NCI-H345 (cell line): ENCODE measurements around the gene IQCE.

Source experiments
- DNase-seq: peaks from one replicate; lab custom pipeline; 2025; lab: John Stamatoyannopoulos, UW

Gene IQCE

DNA sequence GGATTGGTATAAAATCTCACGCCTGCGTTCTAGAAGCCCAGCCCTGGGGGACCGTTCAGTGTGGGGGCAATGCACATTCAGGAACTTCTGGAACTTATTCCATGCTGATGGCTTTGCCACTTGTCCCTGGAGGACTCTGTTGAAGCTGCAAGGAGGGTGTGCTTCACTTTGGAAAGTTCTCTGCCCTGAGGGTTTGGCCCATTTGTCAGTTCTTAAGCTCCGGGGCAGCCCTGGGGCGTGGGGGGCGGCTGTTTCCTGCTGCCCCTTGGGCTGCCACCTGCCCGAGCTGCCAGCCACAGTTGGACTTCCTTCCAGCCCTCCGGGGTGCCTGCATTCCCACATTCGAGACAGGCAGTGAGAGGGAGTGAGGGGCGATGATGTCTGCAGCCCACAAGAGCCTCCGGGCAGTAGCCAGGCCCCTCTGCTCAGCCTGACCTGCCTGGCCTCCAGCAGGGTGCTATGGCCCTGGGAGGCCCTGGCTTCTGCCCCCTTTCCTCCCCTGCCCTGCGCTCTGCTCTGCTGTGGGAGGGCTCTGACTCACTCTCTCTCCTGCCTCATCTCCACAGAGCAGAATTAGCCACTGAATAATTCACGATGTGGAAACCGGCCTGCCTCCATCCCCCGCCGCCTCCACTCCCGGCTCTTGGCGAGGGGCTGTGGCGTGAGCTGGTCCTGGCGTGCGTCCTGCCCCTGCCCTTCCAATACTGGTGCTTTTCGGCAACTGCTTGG, 74.9 kb downstream of the IQCE start:
- DNase-seq: no peak

GRCh38 chr7:2634267-2635145, 75.7 kb downstream of the IQCE start:
- no peak for DNase-seq

GRCh38 chr7:2635148-2635668, 76.4 kb downstream of the IQCE start:
- no peak for DNase-seq

DNA sequence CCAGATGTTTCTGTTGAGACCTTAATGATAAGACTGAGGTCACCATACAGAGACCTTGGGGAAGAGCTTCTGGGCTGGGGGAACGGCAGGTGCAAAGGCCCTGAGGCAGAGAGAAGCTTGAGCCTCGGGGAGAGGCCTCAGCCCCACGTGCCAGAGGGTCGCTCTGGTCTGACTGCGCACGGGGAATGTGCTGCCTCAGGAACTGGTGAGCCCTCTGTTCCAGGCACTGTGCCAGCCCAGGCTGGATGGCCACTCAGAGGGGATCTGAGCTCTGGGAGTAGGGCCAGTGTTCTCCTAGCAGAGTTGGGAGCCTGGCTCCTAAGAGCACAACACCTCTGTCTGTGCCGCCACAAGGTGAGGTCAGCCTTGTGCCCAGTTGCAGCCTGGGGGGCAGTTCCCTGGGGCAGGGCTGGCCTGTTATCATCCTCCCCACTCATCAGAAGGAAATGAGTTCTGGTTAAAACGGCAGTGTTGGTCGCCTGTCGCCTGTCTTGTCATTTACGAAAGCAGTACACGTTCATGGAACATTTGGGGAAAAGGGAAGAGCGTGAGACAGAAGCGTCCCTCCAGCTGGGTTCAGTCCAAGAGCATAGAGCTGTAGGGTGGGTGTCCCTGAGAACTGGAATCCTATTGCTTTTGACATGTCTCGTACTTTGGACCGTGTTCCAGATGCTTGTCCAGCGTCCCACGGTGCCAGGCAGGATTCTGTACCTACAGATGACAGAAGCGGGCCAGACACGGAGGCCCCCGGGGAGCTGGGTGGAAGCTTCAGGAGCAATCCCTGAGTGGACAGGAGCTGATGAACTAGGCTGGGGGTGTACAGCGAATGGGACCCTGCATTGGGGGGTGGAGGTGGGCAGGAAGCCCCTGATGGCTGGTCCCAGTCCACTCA, 77.3 kb downstream of the IQCE start:
- DNase-seq: no peak

GRCh38 chr7:2637066-2637471, 78.3 kb downstream of the IQCE start:
- no peak for DNase-seq

DNA sequence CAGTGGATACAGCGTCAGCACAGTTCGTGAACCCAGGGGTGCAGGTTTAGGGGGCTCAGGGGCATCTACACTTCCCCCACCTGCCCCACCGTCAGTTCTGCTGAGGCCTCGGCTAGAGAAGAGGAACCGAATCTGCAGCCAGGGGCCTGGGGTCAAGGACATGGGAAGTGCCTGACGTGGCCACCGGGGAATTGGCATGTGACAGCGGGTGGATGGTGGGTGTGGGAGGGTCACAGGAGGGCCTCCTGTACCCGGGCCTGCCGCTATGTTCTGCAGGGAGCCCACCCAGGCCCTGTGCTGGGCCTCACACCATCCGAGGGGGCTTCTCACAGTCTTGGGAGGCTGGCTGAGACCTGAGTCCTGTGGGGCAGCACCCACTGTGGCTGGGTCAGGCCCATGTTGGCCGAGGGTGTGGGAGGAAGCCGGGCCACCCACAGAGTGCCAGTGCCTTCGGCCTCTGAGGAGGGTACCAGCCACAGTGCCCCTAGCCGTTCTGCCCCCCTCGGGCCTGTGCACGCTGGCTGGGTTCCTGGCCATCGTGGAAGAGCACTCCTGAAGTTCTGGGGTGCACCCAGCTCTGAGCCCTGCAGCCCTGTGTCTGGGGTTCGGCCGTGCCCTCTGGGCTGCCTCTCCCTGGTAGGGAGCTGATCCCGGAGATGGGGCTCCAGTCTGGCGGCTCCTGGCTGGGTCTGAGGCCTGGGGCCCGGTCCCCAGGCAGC, 78.9 kb downstream of the IQCE start:
- no peak for DNase-seq

DNA sequence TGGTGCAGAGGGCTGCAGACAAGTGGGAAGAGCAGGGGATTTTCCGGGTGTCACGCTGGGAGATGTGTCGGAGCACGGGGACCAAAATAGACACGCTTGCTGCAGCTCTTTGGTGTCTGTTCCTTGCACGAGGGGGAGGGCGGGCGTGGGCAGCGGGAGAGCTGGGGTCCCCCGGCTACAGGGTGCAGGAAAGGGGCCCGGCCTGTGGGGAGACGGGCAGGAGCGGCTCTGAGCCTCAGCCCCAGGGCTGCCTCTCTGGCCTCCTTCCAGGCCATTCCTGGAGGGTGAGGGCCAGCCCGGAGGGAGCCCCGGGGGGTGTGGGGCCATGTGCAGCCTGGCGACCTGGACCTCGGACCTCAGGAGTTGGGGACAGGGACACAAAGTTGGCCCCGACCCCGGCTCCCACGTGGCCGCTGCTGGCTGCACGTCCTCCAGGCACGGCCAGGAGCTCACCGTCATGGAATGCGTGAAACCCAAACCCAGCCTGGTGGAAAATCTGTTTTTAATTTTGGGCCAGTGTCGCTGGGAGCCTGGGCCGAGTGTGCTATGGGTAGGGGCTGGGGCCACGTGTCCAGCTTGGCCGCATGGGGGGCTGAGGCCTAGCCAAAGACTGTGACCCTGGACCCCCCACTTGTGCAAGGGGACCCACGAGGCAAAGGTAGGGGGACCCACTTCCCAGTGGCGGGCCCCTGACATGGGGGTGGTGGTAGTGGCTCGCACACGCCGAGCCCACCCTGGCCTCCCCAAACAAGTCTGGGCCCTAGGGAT, 79.6 kb downstream of the IQCE start:
- DNase-seq: no peak

GRCh38 chr7:2639181-2639681, 80.5 kb downstream of the IQCE start:
- no peak for DNase-seq

DNA sequence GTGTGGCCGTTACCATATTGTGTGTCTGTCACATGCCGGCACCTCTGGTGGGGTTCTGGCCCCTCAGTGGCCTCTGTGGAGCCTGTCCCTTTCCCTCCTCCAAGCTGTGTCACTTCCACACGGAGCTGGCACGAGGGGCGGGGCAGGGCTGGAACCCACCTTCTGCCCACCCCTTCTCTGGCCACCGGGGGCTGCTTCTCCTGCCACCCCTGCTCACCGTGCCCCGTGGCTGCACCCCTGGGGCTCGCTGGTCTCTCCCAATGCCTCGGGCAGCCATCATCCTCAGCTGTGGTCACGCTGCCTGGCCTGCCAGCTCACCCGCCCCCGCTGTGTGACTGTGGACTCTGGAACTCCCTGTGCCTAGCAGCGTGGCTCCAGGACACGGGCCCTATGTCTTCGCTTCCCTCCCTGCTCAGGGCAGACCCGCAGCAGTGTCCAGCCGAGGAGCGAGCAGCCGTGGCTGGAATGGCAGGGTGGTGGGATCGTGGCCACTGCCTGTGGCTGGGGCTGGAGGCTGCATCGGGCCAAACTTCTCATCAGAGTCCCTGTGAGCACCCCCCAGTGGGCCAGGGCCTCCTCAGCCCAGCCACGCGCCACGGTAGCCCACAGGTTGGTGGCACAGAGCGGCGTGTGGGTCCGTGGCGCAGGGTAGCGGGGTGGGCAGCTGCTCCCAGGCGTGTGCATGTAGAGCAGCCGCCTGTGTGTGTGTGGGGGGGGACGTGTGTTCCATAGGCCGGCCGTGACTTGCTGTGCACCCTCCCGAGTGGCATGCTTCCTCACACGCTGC, 81.1 kb downstream of the IQCE start:
- DNase-seq: no peak

- DNase-seq: no peak
Observed at GRCh38 chr7:2640482-2640830, 81.7 kb downstream of the IQCE start.

GRCh38 chr7:2640846-2641316, 82.1 kb downstream of the IQCE start:
- DNase-seq: no peak

DNA sequence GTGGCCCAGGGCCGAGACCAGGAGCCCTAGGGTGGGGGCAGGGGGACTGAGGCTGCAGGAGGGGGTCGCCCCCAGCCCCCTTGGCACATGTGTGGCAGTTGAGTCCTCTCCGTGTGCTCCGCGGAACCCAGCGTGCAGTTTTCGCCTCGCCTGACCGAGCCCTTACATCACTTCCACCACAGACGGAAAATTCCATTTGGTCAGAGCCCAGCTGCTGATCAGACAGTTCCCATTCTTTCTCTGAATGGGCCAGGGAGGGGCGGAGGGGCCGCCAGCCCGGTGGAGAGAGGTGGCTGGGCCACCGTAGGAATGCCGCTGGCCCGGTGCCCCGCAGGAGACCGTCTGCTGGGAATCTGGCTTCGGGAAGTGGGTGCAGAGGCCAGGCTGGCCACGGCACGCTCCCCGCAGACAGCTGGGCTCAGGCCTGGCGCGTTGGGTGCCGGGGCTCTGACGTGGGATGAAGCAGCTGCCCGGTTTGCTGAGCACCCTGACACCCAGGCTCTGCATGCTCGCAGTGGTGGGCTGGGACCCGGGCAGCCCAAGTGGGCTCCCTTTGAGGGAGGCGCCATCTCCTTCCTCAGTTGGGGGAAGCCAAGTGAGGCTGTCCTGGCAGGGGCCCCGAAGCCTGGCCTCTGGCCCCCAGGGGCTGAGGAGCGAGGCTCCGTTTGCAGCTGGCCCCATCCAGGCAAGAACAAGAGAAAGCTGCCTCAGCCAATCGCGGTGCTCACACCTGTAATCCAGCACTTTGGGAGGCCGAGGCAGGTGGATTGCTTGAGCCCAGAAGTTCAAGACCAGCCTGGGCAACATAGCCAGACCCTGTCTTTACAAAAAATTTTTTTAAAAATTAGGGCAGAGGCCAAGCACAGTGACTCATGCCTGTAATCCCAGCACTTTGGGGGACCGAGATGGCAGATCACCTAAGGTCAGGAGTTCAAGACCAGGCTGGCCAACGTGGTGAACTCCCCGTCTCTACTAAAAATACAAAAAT, 82.9 kb downstream of the IQCE start:
- no peak for DNase-seq

GRCh38 chr7:2643386-2644219, 84.8 kb downstream of the IQCE start:
- DNase-seq: no peak

- DNase-seq: no peak
Observed at GRCh38 chr7:2644220-2644561, 85.4 kb downstream of the IQCE start.

DNA sequence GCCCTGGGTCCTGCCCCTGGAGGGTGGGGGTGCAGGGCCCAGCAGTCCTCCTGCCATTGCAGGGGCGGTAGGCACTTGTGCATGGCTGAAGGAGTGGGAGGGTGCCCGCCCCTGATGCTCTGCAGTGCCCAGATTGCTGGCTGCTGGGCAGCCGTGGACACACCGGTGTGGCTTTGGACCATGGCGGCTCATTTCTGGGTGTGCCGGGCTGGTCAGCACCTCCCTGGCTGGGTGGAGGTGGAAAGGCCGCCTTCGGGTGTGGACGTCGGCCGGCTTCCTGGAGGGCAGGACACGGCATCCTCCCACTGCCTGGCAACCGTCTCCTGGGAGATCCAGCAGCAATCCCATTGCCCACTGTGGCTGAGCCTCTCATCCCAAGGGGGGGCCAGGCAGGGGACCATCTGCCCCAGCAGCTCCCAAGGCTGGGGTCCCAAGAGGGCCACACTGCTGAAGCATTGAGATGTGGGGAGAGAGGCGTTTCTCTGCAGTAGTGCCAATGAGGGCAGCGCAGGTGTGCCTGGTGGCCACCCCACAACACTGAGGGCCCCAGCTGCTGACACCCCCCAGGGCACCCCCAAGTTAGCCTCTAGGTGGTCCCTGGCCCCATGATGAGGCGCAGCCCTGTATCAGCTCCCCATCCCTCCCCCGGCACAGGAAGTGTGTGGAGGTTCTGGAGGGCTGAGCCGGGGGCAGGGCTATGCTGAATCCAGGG, 85.9 kb downstream of the IQCE start:
- no peak for DNase-seq

- DNase-seq: no peak
Observed at GRCh38 chr7:2645274-2645868, 86.6 kb downstream of the IQCE start.

GRCh38 chr7:2646336-2646679, 87.5 kb downstream of the IQCE start:
- DNase-seq: no peak
